ENCODE data around the gene ILF3.
A peak's percentile ranks its signal among the peaks of the same experiment; 100 is the strongest.

ILF3 gene

GRCh38 chr19:10653732-10654609 is at the start of gene ILF3:
ILF3 (plus strand) TSS chr19:10654346; CDS start chr19:10670606, 16,260 bp downstream.
- DNase-seq, result peak; percentile 99 to 100

GRCh38 chr19:10604460-10604980 is 49.6 kb upstream of the ILF3 start:
- DNase-seq, result no peak

- DNase-seq, result no peak
Observed at GRCh38 chr19:10611907-10612306, 42.2 kb upstream of the ILF3 start.

DNA sequence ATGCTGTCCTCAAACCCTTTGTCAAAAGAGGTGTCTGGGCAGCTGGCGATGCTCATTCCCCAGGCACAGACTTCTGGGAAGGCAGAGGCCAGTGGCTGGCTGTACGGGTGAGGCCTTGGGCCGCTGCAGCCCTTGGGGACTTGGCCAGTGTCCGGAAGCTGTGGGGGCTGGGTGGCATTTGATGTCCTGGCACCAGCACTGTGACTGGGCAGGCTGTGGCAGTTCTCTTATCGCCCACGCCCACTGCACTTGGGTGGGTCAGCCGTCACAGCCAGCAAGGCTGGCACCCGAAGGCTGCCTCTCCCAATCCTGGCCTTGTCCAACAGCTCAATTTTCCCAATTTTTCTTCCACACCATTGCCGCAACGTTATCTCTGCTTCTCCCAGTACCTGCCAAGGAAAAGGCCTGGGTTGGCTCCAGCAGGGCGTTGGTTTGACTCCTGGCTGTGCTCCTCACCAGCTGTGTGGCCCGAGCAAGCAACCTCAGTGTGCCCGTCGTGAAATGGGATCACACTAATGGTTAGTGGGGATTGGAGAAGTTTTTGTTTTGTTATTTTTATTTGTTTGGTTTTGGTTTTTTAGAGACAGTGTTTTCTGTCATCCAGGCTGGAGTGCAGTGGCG is 41.5 kb upstream of the ILF3 start:
- DNase-seq, result no peak

GRCh38 chr19:10615429-10616023 is 38.6 kb upstream of the ILF3 start:
- no peak for DNase-seq

DNA sequence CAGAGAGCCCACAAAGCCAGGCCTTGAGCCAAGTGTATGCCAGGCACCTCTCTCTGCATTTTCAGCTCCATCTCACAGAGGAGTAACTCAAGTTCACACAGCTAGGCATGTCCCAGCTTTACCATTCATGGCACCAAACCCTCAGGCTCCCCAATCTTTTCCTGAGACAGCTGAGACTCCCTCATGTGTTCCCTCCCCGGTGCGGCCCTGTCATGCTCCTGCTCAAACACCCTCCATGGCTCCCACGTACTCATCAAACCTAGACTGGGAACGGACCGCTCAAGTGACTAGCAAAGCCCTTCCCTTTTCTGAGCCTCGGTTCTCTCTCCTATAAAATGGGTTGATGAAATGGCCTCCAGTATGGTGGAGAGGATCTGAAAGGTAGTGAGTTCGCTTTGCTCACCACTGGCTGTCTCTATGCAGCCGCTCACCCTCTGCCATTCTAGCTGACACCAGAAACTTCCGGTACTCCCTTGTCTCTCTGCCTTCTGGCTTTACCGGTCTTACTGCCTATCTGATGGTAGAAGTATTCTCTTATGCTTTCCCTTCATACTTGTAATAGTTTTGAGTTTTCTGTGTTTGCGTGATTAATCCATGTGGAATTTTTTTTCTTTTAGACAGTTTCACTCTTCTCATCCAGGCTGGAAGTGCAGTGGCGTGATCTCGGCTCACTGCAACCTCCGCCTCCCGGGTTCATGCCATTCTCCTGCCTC is 36.6 kb upstream of the ILF3 start:
- DNase-seq, result no peak

GRCh38 chr19:10618846-10619245 is 35.3 kb upstream of the ILF3 start:
- no peak for DNase-seq

GRCh38 chr19:10620786-10621185 is 33.4 kb upstream of the ILF3 start:
- DNase-seq, result no peak

GRCh38 chr19:10621966-10622365 is 32.2 kb upstream of the ILF3 start:
- no peak for DNase-seq

DNA sequence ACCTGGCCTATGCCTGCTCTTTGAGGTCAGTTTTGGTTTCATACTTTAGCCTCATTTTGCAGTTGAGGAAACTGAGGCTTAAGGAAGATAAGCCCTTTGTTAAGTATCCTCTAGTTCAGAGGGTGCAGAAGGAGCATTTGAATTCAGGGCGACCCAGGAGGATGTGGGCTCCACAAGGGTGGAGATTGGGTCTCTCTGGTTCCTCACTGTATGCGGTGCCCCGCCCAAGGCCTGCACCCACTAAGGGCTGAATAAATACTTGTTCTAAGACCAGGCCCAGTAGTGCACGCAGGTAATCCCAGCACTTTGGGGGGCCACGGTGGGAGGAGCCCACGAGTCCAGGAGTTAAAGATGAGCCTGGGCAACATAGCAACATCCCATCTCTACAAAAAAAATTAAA is 29.6 kb upstream of the ILF3 start:
- no peak for DNase-seq

DNA sequence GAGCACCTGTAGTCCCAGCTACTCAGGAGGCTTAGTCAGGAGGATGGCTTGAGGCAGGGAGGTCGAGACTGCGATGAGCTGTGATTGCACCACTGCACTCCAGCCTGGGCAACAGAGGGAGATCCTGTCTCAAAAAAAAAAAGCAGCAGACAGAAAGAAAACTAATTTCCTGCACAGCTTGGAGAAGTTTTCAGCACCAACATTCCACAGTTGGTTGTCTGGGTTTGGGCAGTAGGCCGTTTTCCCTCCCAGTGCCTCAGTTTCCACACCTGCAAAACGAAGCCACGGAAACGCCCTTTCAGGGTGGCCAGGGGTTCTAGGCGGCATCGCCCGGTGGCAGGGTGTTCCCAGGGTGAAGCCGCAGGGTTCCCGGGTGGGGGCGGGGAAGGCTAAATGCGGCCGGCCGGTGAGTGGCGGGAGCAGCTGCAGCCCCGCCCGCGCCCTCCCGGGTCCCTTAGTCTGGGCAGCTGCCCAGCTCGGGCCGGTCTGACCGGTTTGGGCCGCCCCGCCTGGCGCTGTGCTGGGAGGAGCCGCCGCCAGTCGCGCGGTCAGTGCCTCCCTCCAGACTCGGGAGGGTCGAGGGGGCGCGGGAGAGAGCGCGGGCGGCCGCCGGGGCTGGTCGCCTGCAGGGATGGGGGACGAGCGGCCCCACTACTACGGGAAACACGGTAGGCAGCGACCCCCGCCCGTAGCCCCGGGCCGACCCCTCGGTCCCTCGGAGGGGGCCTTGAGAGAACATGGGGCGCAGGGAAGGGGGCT is 29.0 kb upstream of the ILF3 start, which contains the start of gene SLC44A2:
TSS of gene SLC44A2 (plus strand) at position 551 of the 759 bp plus-strand sequence. CDS start at position 632, 81 bp downstream.
- DNase-seq, result peak; percentile 60 to 64

DNA sequence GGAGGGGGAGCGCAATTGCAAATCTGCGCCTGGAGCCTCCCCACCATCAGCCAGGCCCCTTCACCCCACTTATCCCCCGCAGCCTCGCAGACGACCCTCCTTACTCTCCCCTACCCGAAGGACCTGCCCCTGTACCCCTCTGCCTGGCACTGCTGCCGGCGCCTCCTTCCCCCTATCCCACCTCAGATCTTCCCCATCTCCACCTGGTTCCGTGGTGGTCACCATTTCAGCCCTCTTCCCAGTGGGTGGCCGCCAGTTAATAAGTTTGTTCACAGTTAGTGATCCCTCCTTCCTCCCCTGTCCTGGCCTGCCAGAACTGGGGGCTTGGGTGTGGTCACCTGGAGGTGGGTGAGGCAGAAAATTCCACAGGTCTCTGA is 28.4 kb upstream of the ILF3 start:
- no peak for DNase-seq

- no peak for DNase-seq
Observed at GRCh38 chr19:10631874-10632273, 22.3 kb upstream of the ILF3 start.

- no peak for DNase-seq
Observed at GRCh38 chr19:10634430-10634829, 19.7 kb upstream of the ILF3 start.

- DNase-seq, result no peak
Observed at GRCh38 chr19:10634963-10635362, 19.2 kb upstream of the ILF3 start.

GRCh38 chr19:10636304-10636972 is 17.7 kb upstream of the ILF3 start:
- no peak for DNase-seq

GRCh38 chr19:10637894-10638293 is 16.3 kb upstream of the ILF3 start:
- no peak for DNase-seq

DNA sequence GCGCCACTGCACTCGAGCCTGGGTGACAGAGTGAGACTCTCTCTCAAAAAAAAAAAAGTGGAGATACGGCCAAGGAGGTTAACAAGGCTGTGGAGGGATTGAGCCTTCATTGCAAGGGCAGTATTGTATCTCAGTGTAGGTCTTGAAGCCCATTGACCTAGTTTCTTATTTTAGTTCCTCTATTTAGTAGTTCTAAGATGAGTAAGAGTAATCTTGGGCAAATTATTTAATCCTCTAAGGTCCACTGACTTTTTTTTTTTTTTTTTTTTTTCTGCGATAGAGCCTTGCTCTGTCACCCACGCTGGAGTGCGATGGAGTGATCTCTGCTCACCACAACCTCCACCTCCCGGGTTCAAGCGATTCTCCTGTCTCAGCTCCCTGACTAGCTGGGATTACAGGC is 14.3 kb upstream of the ILF3 start:
- DNase-seq, result no peak

GRCh38 chr19:10640361-10640760 is 13.8 kb upstream of the ILF3 start:
- DNase-seq, result no peak

GRCh38 chr19:10641248-10641647 is 12.9 kb upstream of the ILF3 start:
- no peak for DNase-seq

DNA sequence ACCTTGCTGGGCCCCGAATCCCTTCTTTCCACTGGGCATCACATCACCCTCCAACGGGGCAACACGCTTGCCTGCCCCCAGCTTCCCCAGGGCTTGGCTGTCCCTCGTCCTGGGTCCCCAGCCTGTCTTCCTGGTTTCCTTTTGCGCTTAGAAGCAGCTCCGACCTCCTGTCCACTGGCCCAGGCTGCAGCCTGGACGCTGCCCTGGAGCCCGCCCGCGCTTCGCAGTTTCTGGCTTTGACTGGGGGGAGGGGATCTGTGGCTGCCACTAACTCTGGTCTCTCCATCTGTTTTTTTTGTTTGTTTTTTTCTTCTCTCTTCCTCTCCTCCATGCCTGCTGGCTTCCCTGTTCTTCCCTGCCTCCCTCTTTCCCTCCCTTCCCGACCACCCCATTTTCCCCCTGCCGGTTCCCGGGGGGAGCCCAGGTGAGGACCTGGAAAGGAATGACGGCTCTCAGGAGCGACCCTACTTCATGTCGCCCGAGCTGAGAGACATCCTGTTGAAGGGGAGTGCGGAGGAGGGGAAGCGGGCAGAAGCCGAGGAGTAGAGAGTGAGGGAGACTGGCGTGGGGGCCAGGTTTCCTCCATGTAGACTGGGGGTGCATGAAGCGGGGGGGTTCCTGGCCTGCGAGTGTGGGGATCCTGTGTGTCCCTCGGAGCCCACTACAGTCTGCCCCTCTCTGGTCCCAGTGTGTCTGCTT is 11.5 kb upstream of the ILF3 start:
- DNase-seq, result no peak

Measured in NCI-H2081 (cell line).